Choroid plexus epithelial cell (primary cell): ENCODE data around the gene DUOXA1.
"Not testable (repeated sequence)": the region's sequence is repeated elsewhere in the genome, so short reads cannot be mapped to it uniquely, and the experiment has no call there.

ENCODE experiments used
- DNase-seq: peaks from one replicate; pipeline ENCODE4 v3.0.0-alpha.2; 2010; ENCODE audit warnings: low read depth
- H3K4me3 ChIP-seq: 2 replicates; pipeline ENCODE4 v1.5.1; 2011; ENCODE audit warnings: low read depth, mild to moderate bottlenecking, control low read depth, low read length, moderate library complexity
- TF ChIP-seq, protein P1 (sequence below): conservative IDR thresholded peaks from 2 replicates; pipeline ENCODE4 v1.5.1; 2011; ENCODE audit warnings: low read depth, mild to moderate bottlenecking, control low read depth, inconsistent platforms, low read length, moderate library complexity

The DUOXA1 gene

DNA sequence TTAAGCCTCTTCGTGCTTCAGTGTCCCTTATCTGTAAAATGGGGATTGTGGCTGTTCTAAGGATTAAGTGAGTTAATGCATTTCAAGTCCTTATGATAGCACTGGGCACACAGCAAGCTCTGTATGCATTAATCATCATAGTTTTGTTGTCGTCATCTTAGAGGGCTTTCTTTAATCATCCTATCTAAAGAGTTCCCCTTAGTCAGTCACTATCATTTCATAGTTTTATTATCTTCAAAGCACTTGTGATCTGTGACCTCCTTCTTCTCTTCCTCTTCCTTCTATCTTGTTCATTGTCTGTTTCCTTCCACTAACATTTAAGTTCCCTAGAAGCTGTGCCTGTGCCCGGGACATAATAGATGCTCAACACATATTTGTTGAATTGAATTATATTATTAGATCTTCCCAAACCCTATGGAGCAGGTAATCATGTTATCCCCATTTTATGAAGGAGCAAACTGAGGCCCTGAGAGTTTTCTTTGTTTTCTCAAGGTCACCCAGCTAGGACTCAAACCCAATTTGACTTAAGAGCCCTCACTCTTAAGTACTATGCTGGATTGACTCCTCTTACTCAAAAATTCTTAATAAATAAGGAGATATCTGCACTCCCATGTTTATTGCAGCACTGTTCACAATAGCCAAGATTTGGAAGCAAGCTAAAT, 39.8 kb downstream of the DUOXA1 start:
- DNase-seq: no peak
- TF ChIP-seq, protein P1, sequence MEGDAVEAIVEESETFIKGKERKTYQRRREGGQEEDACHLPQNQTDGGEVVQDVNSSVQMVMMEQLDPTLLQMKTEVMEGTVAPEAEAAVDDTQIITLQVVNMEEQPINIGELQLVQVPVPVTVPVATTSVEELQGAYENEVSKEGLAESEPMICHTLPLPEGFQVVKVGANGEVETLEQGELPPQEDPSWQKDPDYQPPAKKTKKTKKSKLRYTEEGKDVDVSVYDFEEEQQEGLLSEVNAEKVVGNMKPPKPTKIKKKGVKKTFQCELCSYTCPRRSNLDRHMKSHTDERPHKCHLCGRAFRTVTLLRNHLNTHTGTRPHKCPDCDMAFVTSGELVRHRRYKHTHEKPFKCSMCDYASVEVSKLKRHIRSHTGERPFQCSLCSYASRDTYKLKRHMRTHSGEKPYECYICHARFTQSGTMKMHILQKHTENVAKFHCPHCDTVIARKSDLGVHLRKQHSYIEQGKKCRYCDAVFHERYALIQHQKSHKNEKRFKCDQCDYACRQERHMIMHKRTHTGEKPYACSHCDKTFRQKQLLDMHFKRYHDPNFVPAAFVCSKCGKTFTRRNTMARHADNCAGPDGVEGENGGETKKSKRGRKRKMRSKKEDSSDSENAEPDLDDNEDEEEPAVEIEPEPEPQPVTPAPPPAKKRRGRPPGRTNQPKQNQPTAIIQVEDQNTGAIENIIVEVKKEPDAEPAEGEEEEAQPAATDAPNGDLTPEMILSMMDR: no peak
- no peak overlapping the region for H3K4me3 ChIP-seq

DNA sequence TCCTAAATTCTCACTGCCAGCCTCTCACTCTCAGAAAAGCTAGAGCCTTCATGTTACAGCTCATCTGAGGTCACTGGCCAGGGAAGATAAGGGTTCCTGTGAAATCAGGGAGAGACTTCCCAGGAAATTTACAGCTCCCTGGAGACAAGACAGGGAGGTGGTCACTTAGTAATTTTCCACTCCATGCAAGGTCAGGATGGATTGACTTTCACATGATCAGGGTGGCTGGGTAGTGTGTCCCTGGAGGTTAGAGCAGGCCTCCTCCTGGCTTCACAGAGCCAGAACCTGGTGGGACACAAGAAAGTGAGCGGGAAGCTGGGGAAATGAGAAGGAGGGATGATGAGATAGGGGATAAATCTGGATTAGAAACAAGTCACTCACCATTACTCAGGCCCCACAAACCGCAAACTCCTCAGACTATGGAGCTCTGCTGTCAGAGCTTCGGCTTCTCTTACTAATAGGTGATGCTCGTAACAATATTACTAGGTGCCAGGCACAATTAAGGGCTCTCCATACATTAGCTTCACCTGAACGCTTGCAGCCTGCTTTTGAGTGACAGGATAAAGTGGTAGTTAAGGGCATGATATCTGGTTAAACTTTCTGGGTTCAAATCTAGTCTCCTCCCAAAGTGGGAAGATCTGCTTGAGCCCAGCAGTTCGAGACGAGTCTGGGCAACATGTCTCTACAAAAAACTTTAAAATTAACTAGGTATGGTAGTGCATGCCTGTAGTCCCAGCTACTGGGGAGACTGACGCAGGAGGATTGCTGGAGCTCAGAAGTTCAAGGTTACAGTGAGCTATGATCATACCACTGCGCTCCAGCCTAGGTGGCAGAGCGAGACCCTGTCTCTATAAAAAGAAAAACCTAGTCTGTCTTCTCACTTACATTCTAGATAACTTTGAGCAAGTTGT, 40.6 kb downstream of the DUOXA1 start:
- no peak for DNase-seq
- TF ChIP-seq, protein P1: no peak
- H3K4me3 ChIP-seq: no peak overlapping the region

DNA sequence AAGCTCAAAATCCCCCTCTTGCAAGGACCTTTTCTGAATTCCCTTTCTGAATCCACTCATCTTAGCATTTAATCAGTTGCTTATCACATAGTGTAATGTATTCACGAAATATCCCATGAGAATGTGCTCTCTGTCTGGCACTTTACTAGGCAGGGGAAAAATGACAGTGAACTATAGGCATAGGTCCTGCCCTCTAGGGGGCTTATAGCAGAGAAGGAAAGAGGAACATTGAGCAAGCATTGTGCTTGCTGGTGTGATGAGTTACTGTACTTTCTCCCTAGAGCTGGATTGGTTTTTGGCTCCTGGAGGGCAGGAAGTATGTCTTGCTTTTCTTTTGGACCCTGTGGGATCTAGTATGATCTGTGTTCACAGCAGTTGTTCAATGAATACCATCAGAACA, 42.2 kb downstream of the DUOXA1 start:
- TF ChIP-seq, protein P1: no peak
- DNase-seq: no peak
- no peak overlapping the region for H3K4me3 ChIP-seq

DNA sequence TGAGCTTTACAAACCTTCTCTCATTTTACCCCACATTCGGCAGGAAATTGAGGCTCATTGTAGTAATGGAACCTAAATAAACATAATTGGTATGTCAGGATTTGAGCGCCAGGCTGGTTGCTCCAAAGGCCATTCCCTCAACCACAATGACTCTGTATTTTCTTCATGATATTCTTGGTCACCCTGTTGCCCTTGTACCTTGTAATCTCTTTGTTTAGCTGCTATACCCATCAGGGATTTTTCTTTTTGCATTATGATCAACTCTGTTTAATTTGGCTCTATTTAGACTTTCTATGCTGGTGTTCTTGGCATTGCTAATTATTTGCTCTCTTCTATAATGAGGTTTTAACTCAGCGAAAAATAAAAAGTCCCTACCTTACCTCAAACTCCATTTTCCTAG, 45.5 kb downstream of the DUOXA1 start:
- no peak overlapping the region for H3K4me3 ChIP-seq
- TF ChIP-seq, protein P1: no peak
- DNase-seq: no peak

DNA sequence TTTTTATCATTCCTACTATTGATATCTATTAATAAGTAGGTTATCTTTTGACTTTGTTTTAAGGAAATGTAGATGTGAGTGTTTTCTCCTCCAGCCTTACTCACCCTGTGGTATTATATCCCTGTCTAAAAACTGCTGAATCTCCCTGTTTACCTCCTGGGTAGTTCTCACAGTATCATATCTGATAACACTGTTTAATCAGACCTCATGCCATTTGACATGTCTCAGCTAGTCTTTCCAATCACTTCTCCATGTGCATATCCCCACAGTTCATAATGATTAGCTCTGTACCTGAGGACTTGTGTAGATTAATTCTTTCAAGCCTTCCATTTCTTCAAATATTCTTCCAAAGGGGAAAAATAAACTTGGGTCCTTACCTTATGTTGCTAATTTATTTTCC, 46.5 kb downstream of the DUOXA1 start:
- TF ChIP-seq, protein P1: no peak
- no peak for DNase-seq
- no peak overlapping the region for H3K4me3 ChIP-seq

DNA sequence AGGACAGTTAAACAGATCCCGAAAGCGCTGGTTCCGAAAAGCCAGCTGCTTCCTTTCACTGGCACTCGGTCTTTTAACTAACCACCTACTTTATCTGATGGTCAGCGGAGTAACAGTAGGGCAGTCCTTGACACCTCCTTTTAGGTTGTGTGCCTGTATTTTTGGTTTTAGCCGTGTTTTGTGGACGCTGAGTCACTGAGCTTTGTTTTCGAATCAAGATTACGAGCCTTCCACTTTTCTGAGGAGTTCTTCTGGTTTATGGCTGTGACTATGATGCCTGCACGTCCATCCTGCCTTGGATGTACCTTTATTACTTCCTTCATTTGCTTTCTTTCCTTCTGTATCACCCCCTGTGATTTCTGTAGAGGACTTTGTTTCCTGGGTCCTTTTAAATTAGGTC, 47.3 kb downstream of the DUOXA1 start:
- not testable (repeated sequence) for DNase-seq, H3K4me3 ChIP-seq

DNA sequence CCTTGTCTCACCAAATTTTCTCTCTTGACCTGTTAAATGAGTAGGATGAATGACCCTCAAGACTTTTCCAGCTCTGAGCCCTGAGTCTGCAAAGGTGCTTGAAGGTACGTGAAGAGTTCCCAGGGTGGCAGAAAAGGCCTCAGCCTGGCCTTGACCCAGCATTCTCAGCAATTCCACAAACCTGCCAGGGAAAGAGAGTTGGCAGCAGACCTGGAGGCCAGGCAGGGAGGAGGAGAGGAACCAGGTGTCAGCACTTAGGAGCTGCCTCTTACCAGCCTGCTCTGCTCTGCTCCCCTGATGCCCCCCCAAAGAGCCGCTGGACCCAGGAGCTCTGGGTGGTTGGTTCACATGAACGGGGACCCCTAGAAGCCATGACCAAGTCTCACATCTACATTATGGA, 49.1 kb downstream of the DUOXA1 start:
- not testable (repeated sequence) for DNase-seq, H3K4me3 ChIP-seq

DNA sequence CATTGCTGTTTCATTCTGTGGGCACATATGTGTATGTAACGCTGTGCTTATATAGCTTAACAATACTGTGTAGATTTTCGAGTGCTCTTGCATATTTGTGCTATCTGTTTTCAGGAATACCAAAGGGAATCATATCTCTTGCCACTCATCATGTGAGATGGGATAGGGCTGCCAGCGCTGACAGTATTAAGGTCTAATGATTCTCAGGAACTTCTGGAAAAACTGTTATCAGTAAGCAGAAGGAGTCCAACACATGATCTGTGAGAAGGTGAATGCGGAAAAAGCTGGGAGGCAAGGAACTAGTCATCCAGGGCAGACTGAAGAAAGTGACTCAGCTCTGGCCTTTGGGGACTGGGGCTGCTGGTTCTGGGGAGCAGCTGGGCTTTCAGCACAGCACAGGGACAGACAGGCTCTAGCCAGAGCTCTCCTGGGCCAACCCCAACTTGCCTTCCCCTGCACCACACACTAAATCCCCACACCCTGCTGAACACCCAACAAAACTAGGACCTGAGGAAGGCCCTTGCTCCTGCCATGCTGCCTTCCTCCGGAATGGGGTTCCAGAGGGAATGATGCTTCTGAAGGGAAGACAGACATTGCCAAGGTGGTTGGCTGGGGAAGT, 49.9 kb downstream of the DUOXA1 start:
- H3K4me3 ChIP-seq, DNase-seq: not testable (repeated sequence)

DNA sequence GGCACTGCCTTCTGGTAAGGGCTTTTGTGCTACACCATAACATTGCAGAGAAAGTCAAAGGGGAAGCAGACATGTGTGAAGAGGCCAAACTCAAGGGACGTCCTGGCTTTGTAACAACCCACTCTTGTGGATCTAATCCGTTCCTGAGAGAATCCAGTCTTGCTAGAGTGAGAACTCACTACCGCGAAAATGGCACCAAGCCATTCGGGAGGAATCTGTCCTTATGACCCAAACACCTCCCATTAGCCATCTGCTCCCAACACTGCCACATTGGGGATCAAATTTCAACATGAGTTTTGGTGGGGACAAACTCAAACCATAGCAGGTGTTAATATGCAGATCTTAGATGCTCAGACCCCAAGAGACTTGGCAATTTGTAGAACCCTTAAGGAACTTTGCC, 50.5 kb downstream of the DUOXA1 start:
- not testable (repeated sequence) for DNase-seq, H3K4me3 ChIP-seq

DNA sequence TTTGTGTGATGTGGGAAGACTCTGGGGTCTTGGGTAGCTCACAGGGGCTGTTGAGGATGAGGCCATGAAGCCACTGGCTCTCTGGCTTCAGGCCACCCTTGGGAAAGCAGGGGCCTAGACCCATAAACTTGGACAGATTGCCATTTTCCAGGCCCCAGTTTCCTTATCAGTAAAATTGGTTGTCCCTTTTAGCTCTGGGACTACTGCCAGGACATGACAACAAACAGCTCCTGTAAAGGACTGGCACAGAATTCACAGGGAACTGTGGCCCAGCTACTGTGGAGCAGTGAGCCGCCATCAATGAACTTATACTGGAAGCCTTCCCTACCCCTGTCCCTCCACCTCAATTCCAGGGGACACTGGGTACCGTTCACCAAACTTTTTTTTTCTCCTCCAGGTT, 52.3 kb downstream of the DUOXA1 start:
- DNase-seq, H3K4me3 ChIP-seq: not testable (repeated sequence)

DNA sequence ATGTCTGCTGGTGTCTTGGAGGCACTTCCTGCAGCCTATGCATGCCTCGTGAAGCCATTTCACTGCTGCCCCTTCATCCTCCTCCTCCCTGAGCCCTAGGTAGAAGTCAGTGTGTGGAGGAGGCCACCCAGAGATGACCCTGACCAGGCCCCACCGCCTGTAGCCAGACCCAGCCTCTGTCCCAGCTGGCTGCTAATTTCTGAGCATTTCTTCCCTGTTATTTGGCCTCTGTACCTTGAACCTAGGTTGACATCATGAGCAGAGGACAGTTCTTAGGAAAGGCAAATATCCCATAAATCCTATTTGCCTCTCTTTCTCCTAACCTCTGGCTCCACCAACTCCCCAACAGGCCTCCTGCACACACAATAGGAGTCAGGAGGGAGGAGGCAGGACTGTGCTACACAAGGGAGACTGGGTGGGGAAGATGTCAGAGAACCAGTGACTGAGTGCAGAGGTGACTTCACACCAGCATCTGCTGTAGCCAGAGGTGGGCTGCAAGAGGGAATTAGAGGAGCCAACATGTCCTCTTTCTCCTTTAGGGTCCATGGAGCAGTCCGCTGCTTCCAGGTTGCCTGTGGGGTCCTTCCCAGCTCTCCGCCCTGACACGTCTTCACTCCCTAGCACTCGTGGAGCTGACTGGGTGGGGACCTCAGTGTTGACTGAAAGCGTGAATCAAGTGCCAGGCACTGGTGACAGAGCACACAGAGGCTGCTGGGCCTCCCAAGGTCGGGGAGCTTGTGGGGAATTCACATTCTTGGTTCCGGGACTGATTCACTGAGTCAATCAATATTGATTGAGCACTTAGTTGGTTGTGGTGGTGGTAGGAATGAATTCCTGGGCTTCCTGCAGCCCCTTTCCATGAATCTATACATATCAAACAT, 54.0 kb downstream of the DUOXA1 start:
- H3K4me3 ChIP-seq, DNase-seq: not testable (repeated sequence)
